COLO829 (cell line): ENCODE data around the gene EEF1AKMT3.
A peak's percentile ranks its signal among the peaks of the same experiment; 100 is the strongest.
"Not testable (repeated sequence)": the region's sequence is repeated elsewhere in the genome, so short reads cannot be mapped to it uniquely, and the experiment has no call there.

Source experiments
- DNase-seq: peaks from one replicate; pipeline ENCODE4 v3.0.0; 2012; ENCODE audit warnings: low spot score

Gene EEF1AKMT3

GRCh38 chr12:57765698-57766463, 6.5 kb upstream of the EEF1AKMT3 start:
- DNase-seq = no peak

GRCh38 chr12:57766464-57767304, 5.7 kb upstream of the EEF1AKMT3 start, which contains the start of gene CYP27B1:
Gene CYP27B1 (minus strand): TSS chr12:57767078. CDS start chr12:57767041, 37 bp downstream.
- DNase-seq = no peak

- DNase-seq = no peak
These were observed 5.1 kb upstream of the EEF1AKMT3 start for GRCh38 chr12:57767305-57767698.

- no peak for DNase-seq
These were observed 4.5 kb upstream of the EEF1AKMT3 start for GRCh38 chr12:57767876-57768275.

- DNase-seq = no peak
These were observed 2.8 kb upstream of the EEF1AKMT3 start for GRCh38 chr12:57769594-57769993.

GRCh38 chr12:57770734-57771133, 1.7 kb upstream of the EEF1AKMT3 start:
- no peak for DNase-seq

GRCh38 chr12:57771236-57771872, 1.1 kb upstream of the EEF1AKMT3 start:
- DNase-seq = peak; percentile 96

GRCh38 chr12:57771873-57772428, 463 bp upstream of the EEF1AKMT3 start, which contains the start of gene METTL1:
Gene METTL1 (minus strand): TSS chr12:57772105. CDS start chr12:57772083, 22 bp downstream.
- peak; percentile 98 for DNase-seq

- DNase-seq = not testable (repeated sequence)
These were observed 2.2 kb downstream of the EEF1AKMT3 start for GRCh38 chr12:57774634-57775033.

GRCh38 chr12:57775044-57775443, 2.6 kb downstream of the EEF1AKMT3 start:
- DNase-seq = no peak

GRCh38 chr12:57775563-57776246, 3.3 kb downstream of the EEF1AKMT3 start:
- DNase-seq = no peak

GRCh38 chr12:57776247-57776587, 3.8 kb downstream of the EEF1AKMT3 start:
- DNase-seq = no peak

- DNase-seq = no peak
These were observed 5.0 kb downstream of the EEF1AKMT3 start for GRCh38 chr12:57777367-57777766.

- no peak for DNase-seq
These were observed 5.5 kb downstream of the EEF1AKMT3 start for GRCh38 chr12:57777911-57778310.

GRCh38 chr12:57779736-57780135, 7.3 kb downstream of the EEF1AKMT3 start:
- no peak for DNase-seq

- DNase-seq = no peak
These were observed 8.0 kb downstream of the EEF1AKMT3 start for GRCh38 chr12:57780284-57780897.

GRCh38 chr12:57781244-57781643, 8.8 kb downstream of the EEF1AKMT3 start:
- DNase-seq = no peak

GRCh38 chr12:57781801-57782200, 9.4 kb downstream of the EEF1AKMT3 start:
- DNase-seq = no peak

GRCh38 chr12:57782243-57782607, 9.8 kb downstream of the EEF1AKMT3 start:
- DNase-seq = no peak

- peak; percentile 79 for DNase-seq
These were observed 10.4 kb downstream of the EEF1AKMT3 start, which contains the start of gene TSFM for GRCh38 chr12:57782608-57783465. Gene TSFM (plus strand): TSS chr12:57782787. CDS start chr12:57782802, 15 bp downstream.
